Measurements from ENCODE around the gene TNFRSF21. TPM values are rescaled to one million over a fixed set of nuclear protein-coding genes. Genes with fewer than 3 reads are reported as not detected.
A peak's percentile ranks its signal among the peaks of the same experiment; 100 is the strongest.

The TNFRSF21 gene
- total RNA-seq, 2 experiments from 2014 or later, result 28.1 to 36.5 TPM

- Histone ChIP-seq H3K9me2 (ENCODE audit: insufficient read depth, low read length) (no peaks in the 10 kb centered on the region), H3K4me2 (ENCODE audit: low read length) (peak overlapping the region; percentile 22; the same call in 1 of the 2 replicates), H3K36me3 (ENCODE audit: insufficient read depth, low read length) (peaks cover 57% of the 10 kb centered on the region), H4K20me1 (ENCODE audit: insufficient read depth, low read length) (no peaks in the 10 kb centered on the region), H3K9me3 (ENCODE audit: low read length) (no peaks in the 10 kb centered on the region), H3K4me1 (ENCODE audit: insufficient read depth, low read length, poor library complexity, severe bottlenecking) (peaks cover 39% of the 10 kb centered on the region), H3K27ac (ENCODE audit: low read depth, low read length, poor library complexity, severe bottlenecking) (peak overlapping the region; percentile 9), H2AFZ (ENCODE audit: low read length) (no peak overlapping the region), H3K4me3 (ENCODE audit: low read depth, low read length, poor library complexity, severe bottlenecking) (no peak overlapping the region), H3K79me2 (ENCODE audit: insufficient read depth, low read depth, low read length) (peaks cover 34% of the 10 kb centered on the region; the same call in 1 of the 2 replicates)
- no peak for TF ChIP-seq EZH2phosphoT487 (IDR thresholded peaks at IDR 0.05; ENCODE audit: borderline replicate concordance, low read depth, low read length)
- TF ChIP-seq CTCF (conservative IDR thresholded peaks at IDR 0.05; ENCODE audit: low read length), result no peak
- intact Hi-C loops (cut with micrococcal nuclease; ENCODE audit: unreplicated experiment), result no loop called here
- ChIA-PET CTCF (ENCODE audit: unreplicated experiment) (no interaction called here), POLR2A (interaction anchor here (0.6 to 1.4 kb wide), 5 partner anchors 28 to 515 kb away, joined by 3 to 5 read pairs (median 3); no protein-coding TSS in a partner anchor)
- BruUV-seq (replicated peaks), result no TSS peak
- DNase-seq (ENCODE audit: low spot score), result peak; percentile 42
These were observed 73.5 kb downstream of the TNFRSF21 start for GRCh38 chr6:47235964-47236760.

- TF ChIP-seq EZH2phosphoT487 (IDR thresholded peaks at IDR 0.05; ENCODE audit: borderline replicate concordance, low read depth, low read length), result no peak
- TF ChIP-seq CTCF (conservative IDR thresholded peaks at IDR 0.05; ENCODE audit: low read length), result no peak
- Histone ChIP-seq H3K9me3 (ENCODE audit: low read length) (no peaks in the 10 kb centered on the region), H3K4me3 (ENCODE audit: low read depth, low read length, poor library complexity, severe bottlenecking) (no peak overlapping the region), H3K79me2 (ENCODE audit: insufficient read depth, low read depth, low read length) (peaks cover 26% of the 10 kb centered on the region; the same call in 1 of the 2 replicates), H3K9me2 (ENCODE audit: insufficient read depth, low read length) (no peaks in the 10 kb centered on the region), H2AFZ (ENCODE audit: low read length) (no peak overlapping the region), H4K20me1 (ENCODE audit: insufficient read depth, low read length) (no peaks in the 10 kb centered on the region), H3K27ac (ENCODE audit: low read depth, low read length, poor library complexity, severe bottlenecking) (peak overlapping the region; percentile 9), H3K4me1 (ENCODE audit: insufficient read depth, low read length, poor library complexity, severe bottlenecking) (peaks cover 31% of the 10 kb centered on the region), H3K4me2 (ENCODE audit: low read length) (peak overlapping the region; percentile 22; the same call in 1 of the 2 replicates), H3K36me3 (ENCODE audit: insufficient read depth, low read length) (peaks cover 62% of the 10 kb centered on the region)
- no peak for DNase-seq (ENCODE audit: low spot score)
- ChIA-PET POLR2A (interaction anchor here (0.6 to 1.6 kb wide), 6 partner anchors 27 to 516 kb away, joined by 3 to 5 read pairs (median 4); no protein-coding TSS in a partner anchor), CTCF (ENCODE audit: unreplicated experiment) (no interaction called here)
- intact Hi-C loops (cut with micrococcal nuclease; ENCODE audit: unreplicated experiment), result no loop called here
- no TSS peak for BruUV-seq (replicated peaks)
These were observed 74.3 kb downstream of the TNFRSF21 start for GRCh38 chr6:47235421-47235820.
